Body of pancreas (tissue), 4 donors: ENCODE measurements around the gene RNF8. TPM values are rescaled to one million over a fixed set of nuclear protein-coding genes. Genes with fewer than 3 reads are reported as not detected.

Experiments
- ATAC-seq: fragments of 150-250 bp; one replicate; pipeline ENCODE4 v1.9.1; 2016
- DNase-seq, 4 donors: peaks; one replicate each; pipeline ENCODE4 v3.0.0-alpha.2; 2019
- H3K27ac ChIP-seq, 4 donors: fragments of 200-600 bp; sonication (generic); 1 replicate in 3 of 4; 2 replicates in 1 of 4; pipeline versions ENCODE4 v1.5.1 to v1.6.1; 2016 to 2019; ENCODE audit warnings: mild to moderate bottlenecking in 1 of 4, mixed read lengths in 1 of 4, moderate library complexity in 1 of 4
- H3K27me3 ChIP-seq, 2 donors: fragments of 200-600 bp; sonication (generic); one replicate each; pipeline ENCODE4 v1.6.0; 2016; ENCODE audit warnings: mild to moderate bottlenecking in 1 of 2
- H3K36me3 ChIP-seq, 2 donors: fragments of 200-600 bp; sonication (generic); replicated peaks in 1 of 2; 2 replicates each; pipeline ENCODE4 v1.5.1; 2016; ENCODE audit warnings: low read depth in 2 of 2; ENCODE audit not compliant: insufficient read depth in 1 of 2
- H3K4me1 ChIP-seq: fragments of 200-600 bp; sonication (generic); one replicate; pipeline ENCODE4 v1.6.0; 2016
- H3K4me3 ChIP-seq, 2 donors: fragments of 200-600 bp; sonication (generic); 1 replicate in 1 of 2; 2 replicates in 1 of 2; pipeline ENCODE4 v1.5.1; 2016 to 2019
- H3K9me3 ChIP-seq, 3 donors: fragments of 200-600 bp; sonication (generic); 1 replicate in 2 of 3; 2 replicates in 1 of 3; pipeline ENCODE4 v1.5.1; 2016
- CTCF ChIP-seq, 7 experiments: fragments of 450-650 bp in 4 of 7; fragments of 200-600 bp in 3 of 7; sonication (generic) in 3 of 7; IDR thresholded peaks; one replicate each; pipeline ENCODE4 v1.5.1; 2016 to 2019; ENCODE audit warnings: antibody characterized with exemption in 7 of 7
- POLR2A ChIP-seq, 3 donors: fragments of 450-650 bp; IDR thresholded peaks; one replicate each; pipeline ENCODE4 v1.6.1; 2016; ENCODE audit warnings: antibody characterized with exemption in 3 of 3, mild to moderate bottlenecking in 2 of 3
- WGBS, 2 donors: methylation state at CpG; one replicate each; pipeline ENCODE4 v1.1.5; 2017; 5-methylcytosine and 5-hydroxymethylcytosine counted together
- intact Hi-C: fragments of 100-400 bp; cut with DNase I; formaldehyde crosslinking; loops from one replicate; pipeline ENCODE4 v1.15.1; 2023
- total RNA-seq, 2 donors: library from RNA; depleted of rRNA; stranded (reverse); fragments of >200 nt; gene quantifications; one replicate each; pipeline ENCODE4 v1.1.0, GENCODE V29; 2016

The RNF8 gene
- total RNA-seq, 2 donors from 2014 or later: 6.0 to 15.5 TPM

GRCh38 chr6:37311741-37312473 is 41.9 kb upstream of the RNF8 start:
- Histone ChIP-seq H3K9me3 (no peaks in the 10 kb centered on the region), H3K4me3 (no peak overlapping the region), H3K4me1 (no peaks in the 10 kb centered on the region), H3K27ac (no peak overlapping the region), H3K27me3 (no peaks in the 10 kb centered on the region), H3K36me3 (peaks cover under 1 to 12% of the 10 kb centered on the region in 2 donors)
- intact Hi-C loops: no loop called here
- DNase-seq (no peak), ATAC-seq (no peak)
- TF ChIP-seq POLR2A (IDR thresholded peaks at IDR 0.05): no peak
- no peak for TF ChIP-seq CTCF (IDR thresholded peaks at IDR 0.05)
- WGBS, 2 donors: 68 to 72% methylated on average over 2 of the region's 2 CpGs

- no peak for TF ChIP-seq CTCF (IDR thresholded peaks at IDR 0.05)
- no peak for DNase-seq
- H3K27me3 ChIP-seq: no peaks in the 10 kb centered on the region
- intact Hi-C loops: no loop called here
- H3K36me3 ChIP-seq: peaks cover 6 to 14% of the 10 kb centered on the region in 2 donors
- H3K4me1 ChIP-seq: no peaks in the 10 kb centered on the region
- WGBS, 2 donors: 86 to 92% methylated on average over 13 of the region's 13 CpGs
- H3K27ac ChIP-seq: no peak overlapping the region
- H3K4me3 ChIP-seq: no peak overlapping the region
- ATAC-seq: no peak
- H3K9me3 ChIP-seq: no peaks in the 10 kb centered on the region
Measured at GRCh38 chr6:37313723-37314486, 39.9 kb upstream of the RNF8 start.

GRCh38 chr6:37314487-37315156 is 39.2 kb upstream of the RNF8 start:
- intact Hi-C loops: no loop called here
- peak; percentile 38 to 71 (median 60) for DNase-seq
- no peaks in the 10 kb centered on the region for H3K4me1 ChIP-seq
- ATAC-seq: peak; percentile 60
- no peak overlapping the region for H3K27ac ChIP-seq
- peaks cover 6 to 14% of the 10 kb centered on the region in 2 donors for H3K36me3 ChIP-seq
- WGBS, 2 donors: 42 to 44% methylated on average over 6 of the region's 6 CpGs
- TF ChIP-seq CTCF (IDR thresholded peaks at IDR 0.05): peak in 6 of 7 experiments; percentile 12 to 53 (median 42)
- TF ChIP-seq POLR2A (IDR thresholded peaks at IDR 0.05): no peak
- H3K27me3 ChIP-seq: no peaks in the 10 kb centered on the region
- no peak overlapping the region for H3K4me3 ChIP-seq
- no peaks in the 10 kb centered on the region for H3K9me3 ChIP-seq

- H3K36me3 ChIP-seq: peaks cover 6 to 14% of the 10 kb centered on the region in 2 donors
- DNase-seq (no peak), ATAC-seq (no peak)
- H3K9me3 ChIP-seq: no peaks in the 10 kb centered on the region
- H3K27ac ChIP-seq: no peak overlapping the region
- intact Hi-C loops: no loop called here
- H3K4me1 ChIP-seq: no peaks in the 10 kb centered on the region
- 85 to 86% methylated on average over 7 of the region's 7 CpGs for WGBS, 2 donors
- no peak overlapping the region for H3K4me3 ChIP-seq
- H3K27me3 ChIP-seq: no peaks in the 10 kb centered on the region
- TF ChIP-seq POLR2A (IDR thresholded peaks at IDR 0.05) (no peak), CTCF (IDR thresholded peaks at IDR 0.05) (no peak)
Measured at GRCh38 chr6:37315157-37315515, 38.6 kb upstream of the RNF8 start.
